Measurements from ENCODE around the gene CD2. TPM values are rescaled to one million over a fixed set of nuclear protein-coding genes. Genes with fewer than 3 reads are reported as not detected.

Gene CD2
- total and polyA plus RNA-seq, 2 of the 8 experiments (the other 6 are each of a cell fraction or from before 2014, with no cell fraction given), result not detected

- Histone ChIP-seq H2BK12ac (ENCODE audit: low read depth, low read length) (no peak overlapping the region), H3K56ac (replicated peaks; ENCODE audit: insufficient read length, low read depth, low read length) (no peak overlapping the region), H2AK5ac (ENCODE audit: low read depth, low read length) (no peak overlapping the region), H3K9me3 (ENCODE audit: insufficient read depth in 2 of 2, low read depth in 1 of 2, low read length in 1 of 2) (no peaks in the 10 kb centered on the region), H3K18ac (ENCODE audit: extremely low read depth, low read length) (no peak overlapping the region), H4K91ac (replicated peaks; ENCODE audit: insufficient read length, low read length) (no peak overlapping the region), H3K4ac (replicated peaks; ENCODE audit: insufficient read length, low read depth, low read length) (no peak overlapping the region), H3K9ac (replicated peaks in 1 of 4; ENCODE audit: extremely low read depth in 1 of 4, low read depth in 3 of 4, low read length in 3 of 4) (no peak overlapping the region), H3K14ac (ENCODE audit: insufficient read length) (no peak overlapping the region), H3K23ac (ENCODE audit: insufficient read length) (no peak overlapping the region), H4K8ac (ENCODE audit: extremely low read depth, insufficient read depth, low read length) (no peak overlapping the region), H3K79me2 (ENCODE audit: control insufficient read depth in 1 of 2, insufficient read depth in 2 of 2, low read length in 2 of 2) (no peaks in the 10 kb centered on the region), H3K4me2 (ENCODE audit: insufficient read depth in 1 of 2, low read depth in 2 of 2, low read length in 2 of 2) (no peak overlapping the region), H4K5ac (ENCODE audit: insufficient read length, low read depth, low read length) (no peak overlapping the region), H2BK15ac (ENCODE audit: low read length) (no peak overlapping the region), H3K36me3 (ENCODE audit: control insufficient read depth in 2 of 4, insufficient read depth in 4 of 4, low read length in 3 of 4) (no peaks in the 10 kb centered on the region; a peak in 1 of 8 replicates), H3K4me1 (replicated peaks in 1 of 4; ENCODE audit: control insufficient read depth in 3 of 4, insufficient read depth in 4 of 4, low read length in 3 of 4) (peaks cover 0 to 7% (median 0%) of the 10 kb centered on the region in 4 experiments; a peak in 4 of 7 replicates), H2BK120ac (replicated peaks; ENCODE audit: low read depth, low read length) (no peak overlapping the region), H2BK20ac (ENCODE audit: low read length) (no peak overlapping the region), H2AFZ (ENCODE audit: low read length) (0 out of 2 replicates have a peak overlapping the region, but pooled peaks have one; percentile 63), H3K27me3 (replicated peaks in 1 of 4; ENCODE audit: control insufficient read depth in 3 of 4, extremely low read depth in 1 of 4, insufficient read depth in 3 of 4, low read length in 3 of 4) (no peaks in the 10 kb centered on the region), H3K27ac (ENCODE audit: low read depth, low read length) (no peak overlapping the region), H2BK5ac (ENCODE audit: low read depth, low read length) (no peak overlapping the region), H3K23me2 (ENCODE audit: low read depth, low read length) (no peaks in the 10 kb centered on the region), H4K20me1 (replicated peaks in 1 of 2; ENCODE audit: control insufficient read depth in 1 of 2, insufficient read depth in 2 of 2, low read length in 2 of 2) (no peaks in the 10 kb centered on the region), H3K4me3 (ENCODE audit: extremely low read depth in 1 of 4, insufficient read depth in 2 of 4, low read depth in 3 of 4, low read length in 4 of 4) (no peak overlapping the region), H3K79me1 (ENCODE audit: low read depth, low read length) (no peaks in the 10 kb centered on the region)
- CTCF ChIA-PET (ENCODE audit: partially characterized antibody), result interaction anchor here (0.7 to 1.8 kb wide), 6 partner anchors 14 to 252 kb away, joined by 3 to 6 read pairs (median 4); no protein-coding TSS in a partner anchor
- FAIRE-seq (no peak), DNase-seq (ENCODE audit: low read depth in 1 of 2, low spot score in 2 of 2) (no peak)
- POLR2A ChIA-PET (ENCODE audit: partially characterized antibody), result no interaction called here
- WGBS, 2 experiments (ENCODE audit: extremely low coverage in 1 of 2, insufficient coverage in 1 of 2, insufficient read length in 1 of 2, insufficient replicate concordance in 2 of 2, low coverage in 1 of 2, low lambda C conversion rate in 2 of 2, missing lambda C conversion rate in 1 of 2), result 100% methylated on average over 2 of the region's 2 CpGs; no CpG with 5 or more reads in 1 of the 2 experiments
- TF ChIP-seq SP4 (IDR thresholded peaks at IDR 0.05; ENCODE audit: low read length), result no peak
- TF ChIP-seq MAFK (IDR thresholded peaks at IDR 0.05; ENCODE audit: low read depth, low read length), result no peak
- TF ChIP-seq ATF3 (IDR thresholded peaks at IDR 0.05; ENCODE audit: insufficient read depth, low read depth, low read length), result no peak
- no peak for TF ChIP-seq PHF8 (conservative IDR thresholded peaks at IDR 0.05; ENCODE audit: low read depth, low read length)
- no peak for TF ChIP-seq HDAC6 (IDR thresholded peaks at IDR 0.05; ENCODE audit: low read depth, low read length)
- TF ChIP-seq SRF (IDR thresholded peaks at IDR 0.05; ENCODE audit: low read depth, low read length), result no peak
- no peak for TF ChIP-seq SP2 (IDR thresholded peaks at IDR 0.05; ENCODE audit: low read length)
- no peak for TF ChIP-seq SIX5 (IDR thresholded peaks at IDR 0.05; ENCODE audit: low read depth, low read length)
- TF ChIP-seq CBX5 (IDR thresholded peaks at IDR 0.05; ENCODE audit: low read depth, low read length), result no peak
- TF ChIP-seq CHD2 (IDR thresholded peaks at IDR 0.05; ENCODE audit: low read length), result no peak
- TF ChIP-seq CHD1 (IDR thresholded peaks at IDR 0.05; ENCODE audit: low read depth, low read length), result no peak
- TF ChIP-seq EP300 (IDR thresholded peaks at IDR 0.05; ENCODE audit: borderline replicate concordance in 1 of 2, low read depth in 2 of 2, low read length in 2 of 2), result no peak
- TF ChIP-seq RXRA (IDR thresholded peaks at IDR 0.05; ENCODE audit: insufficient read depth, low read depth, low read length), result no peak
- TF ChIP-seq POU5F1 (IDR thresholded peaks at IDR 0.05; ENCODE audit: low read depth, low read length), result no peak
- TF ChIP-seq YY1 (IDR thresholded peaks at IDR 0.05; ENCODE audit: low read depth, low read length), result no peak
Observed at GRCh38 chr1:116804736-116805135, 50.5 kb downstream of the CD2 start.

Data from H1 (cell line).